Endothelial cell of hepatic sinusoid (primary cell): ENCODE results near the gene THBS2.

Experiments
- in situ Hi-C: cut with HindIII; loops from 2 replicates; pipeline ENCODE4 v1.10.0; 2017; ENCODE audit warnings: low sequenced_read_pairs

Gene THBS2

GRCh38 chr6:169169375-169169774, 84.3 kb downstream of the THBS2 start:
- in situ Hi-C loops: no loop called here

- in situ Hi-C loops: no loop called here
Measured at GRCh38 chr6:169168706-169169105, 84.9 kb downstream of the THBS2 start.

GRCh38 chr6:169168302-169168630, 85.4 kb downstream of the THBS2 start:
- in situ Hi-C loops: no loop called here

GRCh38 chr6:169167581-169168301, 85.9 kb downstream of the THBS2 start:
- in situ Hi-C loops: no loop called here

GRCh38 chr6:169166896-169167580, 86.6 kb downstream of the THBS2 start:
- in situ Hi-C loops: no loop called here
